Ovary (tissue), 9 donors: Measurements from ENCODE around the gene KRTAP5-6. TPM values are rescaled to one million over a fixed set of nuclear protein-coding genes. Genes with fewer than 3 reads are reported as not detected.

Experiments used
- DNase-seq, 5 donors: peaks; one replicate each; pipeline ENCODE4 v3.0.0-alpha.2; 2019 to 2020
- H3K27ac ChIP-seq, 2 donors: fragments of 200-600 bp; one replicate each; pipeline versions ENCODE4 v1.5.1 to v1.8.0; 2019 to 2022
- H3K27me3 ChIP-seq: fragments of 200-600 bp; one replicate; pipeline ENCODE4 v1.8.0; 2022
- H3K36me3 ChIP-seq: fragments of 200-600 bp; sonication (generic); one replicate; pipeline ENCODE4 v1.5.1; 2019
- H3K4me1 ChIP-seq: one replicate; pipeline ENCODE4 v1.8.1; 2013; ENCODE audit warnings: mild to moderate bottlenecking, moderate library complexity; ENCODE audit not compliant: insufficient read depth
- H3K4me3 ChIP-seq: fragments of 200-600 bp; sonication (generic); one replicate; pipeline ENCODE4 v1.5.1; 2017
- H3K9me3 ChIP-seq, 2 donors: fragments of 200-600 bp in 1 of 2; sonication (generic) in 1 of 2; one replicate each; pipeline versions ENCODE4 v1.5.1 to v1.8.1; 2013 to 2019; ENCODE audit warnings: mild to moderate bottlenecking in 1 of 2, moderate library complexity in 1 of 2
- CTCF ChIP-seq, 3 donors: fragments of 450-650 bp in 2 of 3; fragments of 200-600 bp in 1 of 3; IDR thresholded peaks; one replicate each; pipeline versions ENCODE4 v1.5.1 to v1.8.0; 2016 to 2022; ENCODE audit warnings: antibody characterized with exemption in 3 of 3, mild to moderate bottlenecking in 1 of 3
- EP300 ChIP-seq: sonication (generic); formaldehyde crosslinking; IDR thresholded peaks from one replicate; pipeline ENCODE4 v1.6.1; 2017; ENCODE audit warnings: antibody characterized with exemption
- POLR2A ChIP-seq: fragments of 450-650 bp; IDR thresholded peaks from one replicate; pipeline ENCODE4 v1.6.1; 2017; ENCODE audit warnings: antibody characterized with exemption, mild to moderate bottlenecking, moderate library complexity
- WGBS, 3 donors: extraction: QIAGEN DNeasy Blood & Tissue Kit in 1 of 3; methylation state at CpG; one replicate each; pipeline versions ENCODE4 v1.1.5 to v1.1.7; 2013 to 2017; 5-methylcytosine and 5-hydroxymethylcytosine counted together
- intact Hi-C, 4 donors: fragments of 100-400 bp; cut with DNase I; formaldehyde crosslinking; loops; one replicate each; pipeline versions ENCODE4 v1.11.0 to v1.15.1; 2022 to 2023
- polyA plus RNA-seq, 2 donors: library from polyadenylated mRNA; stranded (reverse); fragments of 200-250 nt in 1 of 2; fragments of 350-450 nt in 1 of 2; fragmentation: Illumina TruSeq in 1 of 2; extraction: RNeasy Lipid Tissue Mini Kit (QIAGEN cat#74804) in 1 of 2; gene quantifications; one replicate each; pipeline ENCODE4 v1.2.3, GENCODE V29; 2013 to 2014
- total RNA-seq, 7 donors: library from RNA; depleted of rRNA in 2 of 7; stranded (reverse); fragments of >200 nt in 2 of 7; fragmentation: NEBNext Ultra II Directional in 3 of 7; extraction: Animal tissue kit (Norgen Biotek cat#: 25700) in 3 of 7; gene quantifications; one replicate each; pipeline versions ENCODE4 v1.1.0 to v1.2.4, GENCODE V29; 2016 to 2023
- donor health status: DM: no; HTN: no; CAD: no; lungs with moderate emphysema.
- donor health status: DM: no; HTN: no; CAD: no.
- donor health status: Bipolar disorder and iron deficiency.
- donor health status: DM: yes; HTN: yes; CAD: no.
- donor health status: DM: no; HTN: no; CAD: no.
- donor health status: DM: yes; HTN: yes; CAD: no.

Gene KRTAP5-6
- total and polyA plus RNA-seq, 9 donors, result not detected

- H3K36me3 ChIP-seq, result no peaks in the 10 kb centered on the region
- no peak for DNase-seq
Measured at GRCh38 chr11:1730059-1730629, 33.1 kb downstream of the KRTAP5-6 start.

GRCh38 chr11:1731451-1732059 is 34.6 kb downstream of the KRTAP5-6 start:
- DNase-seq, result no peak
- Histone ChIP-seq H3K36me3 (no peaks in the 10 kb centered on the region), H3K9me3 (no peaks in the 10 kb centered on the region), H3K4me3 (no peak overlapping the region), H3K27ac (no peak overlapping the region), H3K27me3 (no peaks in the 10 kb centered on the region), H3K4me1 (no peaks in the 10 kb centered on the region)
- 80 to 84% (median 81%) methylated on average over 5 of the region's 5 CpGs for WGBS, 3 donors
- intact Hi-C loops, result loop anchor here in 1 of 4 donors (10.0 kb wide), 1 partner anchor 53 kb away; no protein-coding TSS in a partner anchor
- TF ChIP-seq EP300 (no peak), POLR2A (no peak), CTCF (IDR thresholded peaks at IDR 0.05) (no peak)

More at GRCh38 chr11:1730059-1730629, 33.1 kb downstream of the KRTAP5-6 start:
- H3K9me3 ChIP-seq, result no peaks in the 10 kb centered on the region
- H3K4me1 ChIP-seq, result no peaks in the 10 kb centered on the region
- intact Hi-C loops, result loop anchor here in 1 of 4 donors (10.0 kb wide), 1 partner anchor 55 kb away; no protein-coding TSS in a partner anchor
- H3K27ac ChIP-seq, result no peak overlapping the region
- no peak for TF ChIP-seq CTCF (IDR thresholded peaks at IDR 0.05)
- no peak for TF ChIP-seq EP300
- TF ChIP-seq POLR2A, result no peak
- no peaks in the 10 kb centered on the region for H3K27me3 ChIP-seq
- H3K4me3 ChIP-seq, result no peak overlapping the region
- WGBS, 3 donors, result 34 to 41% (median 41%) methylated on average over 11 of the region's 11 CpGs

GRCh38 chr11:1732418-1733008 is 35.5 kb downstream of the KRTAP5-6 start:
- WGBS, 3 donors, result 15 to 21% (median 17%) methylated on average over 13 of the region's 13 CpGs
- no peak for TF ChIP-seq CTCF (IDR thresholded peaks at IDR 0.05)
- no peak for TF ChIP-seq POLR2A
- no peak for TF ChIP-seq EP300
- no peaks in the 10 kb centered on the region for H3K9me3 ChIP-seq
- no peak overlapping the region for H3K27ac ChIP-seq
- no peak overlapping the region for H3K4me3 ChIP-seq
- no peaks in the 10 kb centered on the region for H3K27me3 ChIP-seq
- no peaks in the 10 kb centered on the region for H3K36me3 ChIP-seq
- intact Hi-C loops, result loop anchor here in 1 of 4 donors (10.0 kb wide), 1 partner anchor 52 kb away; no protein-coding TSS in a partner anchor
- DNase-seq, result no peak
- H3K4me1 ChIP-seq, result no peaks in the 10 kb centered on the region

GRCh38 chr11:1733009-1733715 is 36.2 kb downstream of the KRTAP5-6 start:
- Histone ChIP-seq H3K9me3 (no peaks in the 10 kb centered on the region), H3K36me3 (no peaks in the 10 kb centered on the region), H3K27me3 (no peaks in the 10 kb centered on the region), H3K27ac (no peak overlapping the region), H3K4me1 (no peaks in the 10 kb centered on the region), H3K4me3 (no peak overlapping the region)
- intact Hi-C loops, result loop anchor here in 1 of 4 donors (10.0 kb wide), 1 partner anchor 52 kb away; no protein-coding TSS in a partner anchor
- TF ChIP-seq POLR2A (no peak), CTCF (IDR thresholded peaks at IDR 0.05) (no peak), EP300 (no peak)
- WGBS, 3 donors, result 66 to 69% (median 68%) methylated on average over 14 of the region's 14 CpGs
- DNase-seq, result no peak
